Endothelial cell of umbilical vein (primary cell): Measurements from ENCODE around the gene PRKAR2B. TPM values are rescaled to one million over a fixed set of nuclear protein-coding genes. Genes with fewer than 3 reads are reported as not detected.

Experiments used
- BruUV-seq: library from RNA; stranded (reverse); fragments of 400-500 nt; replicated peaks from 2 replicates; lab custom pipeline; 2021; lab: Mats Ljungman, UMichigan
- CTCF ChIA-PET: fragments of 300-600, 350-600 bp; sonication (Branson Sonifier 250); formaldehyde crosslinking; loops from one replicate; lab custom pipeline; 2021; ENCODE audit warnings: antibody characterized with exemption, inconsistent platforms; lab: Charles Lee
- POLR2A ChIA-PET: fragments of 300-600, 350-600 bp; sonication (Branson Sonifier 250); formaldehyde crosslinking; loops from one replicate; lab custom pipeline; 2021; ENCODE audit warnings: antibody characterized with exemption, inconsistent platforms; lab: Charles Lee
- DNase-seq: peaks from one replicate; pipeline ENCODE4 v3.0.0-alpha.2; 2011; ENCODE audit warnings: low read depth, low spot score
- FAIRE-seq: peaks from 2 replicates; lab custom pipeline; 2011; peaks lifted over from hg19 to GRCh38; lab: Jason Lieb, UNC
- H2AFZ ChIP-seq: 2 replicates; pipeline ENCODE4 v1.6.0; 2012; ENCODE audit warnings: low read depth, low read length, control low read depth, inconsistent platforms
- H3K27ac ChIP-seq: 2 replicates; pipeline ENCODE4 v1.5.1; 2011; ENCODE audit warnings: low read depth, mild to moderate bottlenecking, control low read depth, low read length, moderate library complexity; ENCODE audit not compliant: insufficient read depth
- H3K27me3 ChIP-seq, 2 experiments: 2 replicates each; pipeline versions ENCODE4 v1.6.0 to v1.6.1; 2011; ENCODE audit warnings: low read length in 2 of 2, mixed read lengths in 1 of 2; ENCODE audit not compliant: control insufficient read depth in 2 of 2, insufficient read depth in 2 of 2
- H3K36me3 ChIP-seq, 2 experiments: 2 replicates in 1 of 2; 3 replicates in 1 of 2; pipeline ENCODE4 v1.5.1; 2011; ENCODE audit warnings: low read length in 2 of 2, mild to moderate bottlenecking in 1 of 2, moderate library complexity in 1 of 2; ENCODE audit not compliant: control insufficient read depth in 2 of 2, insufficient read depth in 2 of 2; ENCODE audit errors: extremely low read depth in 1 of 2
- H3K4me1 ChIP-seq: 3 replicates; pipeline ENCODE4 v1.5.1; 2011; ENCODE audit warnings: mild to moderate bottlenecking, low read length; ENCODE audit not compliant: control insufficient read depth, insufficient read depth; ENCODE audit errors: extremely low read depth
- H3K4me2 ChIP-seq: 2 replicates; pipeline ENCODE4 v1.6.1; 2011; ENCODE audit warnings: low read length, control low read depth, mixed read lengths; ENCODE audit not compliant: insufficient read depth
- H3K4me3 ChIP-seq, 3 experiments: fragments of 200-600 bp in 1 of 3; sonication (generic), shearing (Covaris generic) in 1 of 3; replicated peaks in 1 of 3; 2 replicates each; pipeline ENCODE4 v1.5.1; 2011 to 2016; ENCODE audit warnings: control low read depth in 3 of 3, low read length in 3 of 3, mild to moderate bottlenecking in 2 of 3, inconsistent platforms in 1 of 3, low read depth in 1 of 3, moderate library complexity in 1 of 3; ENCODE audit not compliant: insufficient read depth in 1 of 3
- H3K79me2 ChIP-seq: 2 replicates; pipeline ENCODE4 v1.6.0; 2012; ENCODE audit warnings: low read length, inconsistent platforms; ENCODE audit not compliant: control insufficient read depth, insufficient read depth
- H3K9ac ChIP-seq: replicated peaks from 2 replicates; pipeline ENCODE3; 2011; ENCODE audit warnings: low read length, control low read depth; ENCODE audit not compliant: insufficient read depth; ENCODE audit errors: extremely low read depth
- H3K9me1 ChIP-seq: replicated peaks from 3 replicates; pipeline ENCODE4 v1.6.0; 2011; ENCODE audit warnings: mild to moderate bottlenecking, low read length; ENCODE audit not compliant: control insufficient read depth, insufficient read depth; ENCODE audit errors: extremely low read depth
- H3K9me3 ChIP-seq: replicated peaks from 2 replicates; pipeline ENCODE4 v1.5.1; 2012; ENCODE audit warnings: low read length, inconsistent platforms; ENCODE audit not compliant: control insufficient read depth, insufficient read depth
- H4K20me1 ChIP-seq: replicated peaks from 2 replicates; pipeline ENCODE3; 2011; ENCODE audit warnings: mild to moderate bottlenecking, low read length; ENCODE audit not compliant: control insufficient read depth, insufficient read depth; ENCODE audit errors: extremely low read depth
- EZH2 ChIP-seq: IDR thresholded peaks from 2 replicates; pipeline ENCODE4 v1.6.1; 2012; ENCODE audit warnings: borderline replicate concordance, low read depth, mild to moderate bottlenecking, moderate library complexity, low read length, inconsistent platforms; ENCODE audit not compliant: severe bottlenecking
- FOS ChIP-seq: IDR thresholded peaks from 2 replicates; pipeline ENCODE4 v1.6.1; 2011; ENCODE audit warnings: mild to moderate bottlenecking, low read length, moderate library complexity, borderline replicate concordance; ENCODE audit not compliant: insufficient read depth
- GATA2 ChIP-seq: IDR thresholded peaks from 2 replicates; pipeline ENCODE4 v1.7.0; 2011; ENCODE audit warnings: low read depth, mild to moderate bottlenecking, moderate library complexity, mixed read lengths, low read length; ENCODE audit not compliant: insufficient read length, insufficient read depth
- JUN ChIP-seq: IDR thresholded peaks from 2 replicates; pipeline ENCODE4 v1.6.1; 2011; ENCODE audit warnings: borderline replicate concordance, low read depth; ENCODE audit not compliant: insufficient read length, insufficient read depth
- MAX ChIP-seq: IDR thresholded peaks from 2 replicates; pipeline ENCODE4 v1.6.1; 2011; ENCODE audit not compliant: insufficient read depth, insufficient read length
- MYC ChIP-seq: IDR thresholded peaks from one replicate; pipeline ENCODE4 v1.6.1; 2011; ENCODE audit warnings: mild to moderate bottlenecking, low read depth, low read length
- POLR2A ChIP-seq: IDR thresholded peaks from 2 replicates; pipeline ENCODE4 v1.6.1; 2012; ENCODE audit warnings: low read depth, mild to moderate bottlenecking, control low read depth, low read length
- dilution Hi-C: fragments of 300-500 bp; cut with MboI; formaldehyde crosslinking; loops from one replicate; pipeline ENCODE4 v1.15.0; 2019; ENCODE audit warnings: low sequenced_read_pairs; ENCODE audit not compliant: extremely low pct_ligation_motif_present
- intact Hi-C: fragments of 100-400 bp; cut with micrococcal nuclease; formaldehyde crosslinking; loops from one replicate; pipeline ENCODE4 v1.10.0; 2022
- polyA plus RNA-seq, 4 experiments: library from polyadenylated mRNA; depleted of rRNA in 3 of 4; stranded (reverse) in 3 of 4; unstranded in 1 of 4; fragments of >200 nt; gene quantifications; 2 replicates each; pipeline versions ENCODE4 v1.2.1 to v1.2.3, GENCODE V29; 2011 to 2012; ENCODE audit warnings: missing spikeins in 1 of 4
- total RNA-seq: library from RNA; stranded (reverse); gene quantifications from 2 replicates; pipeline ENCODE4 v1.2.3, GENCODE V29; 2021

PRKAR2B gene
- total and polyA plus RNA-seq, 2 donors (not counting 3 experiments of a cell fraction or from before 2014, with no cell fraction given): 10.7 to 39.8 TPM

- H3K27me3 ChIP-seq: peaks cover 0 to 2% of the 10 kb centered on the region in 2 experiments
- DNase-seq (no peak), FAIRE-seq (no peak)
- H3K9ac ChIP-seq: no peak overlapping the region
- H4K20me1 ChIP-seq: no peaks in the 10 kb centered on the region
- no peaks in the 10 kb centered on the region for H3K36me3 ChIP-seq
- dilution Hi-C loops: no loop called here
- BruUV-seq: no TSS peak
- TF ChIP-seq MYC (no peak), MAX (no peak), EZH2 (no peak), FOS (no peak), POLR2A (no peak), JUN (no peak), GATA2 (no peak)
- no peak overlapping the region for H3K4me2 ChIP-seq
- no peaks in the 10 kb centered on the region for H3K9me3 ChIP-seq
- ChIA-PET POLR2A (no interaction called here), CTCF (interaction anchor here (1.0 to 1.6 kb wide), 5 partner anchors 13 to 143 kb away, joined by 3 to 7 read pairs (median 3); no protein-coding TSS in a partner anchor)
- H3K4me1 ChIP-seq: no peaks in the 10 kb centered on the region
- no peaks in the 10 kb centered on the region for H3K9me1 ChIP-seq
- H3K27ac ChIP-seq: no peak overlapping the region
- H3K79me2 ChIP-seq: no peaks in the 10 kb centered on the region
- intact Hi-C loops: no loop called here
- no peak overlapping the region for H2AFZ ChIP-seq
- H3K4me3 ChIP-seq: no peak overlapping the region
These were observed 37.3 kb upstream of the PRKAR2B start for GRCh38 chr7:107007007-107007891.
